K562 (cell line): Measurements from ENCODE around the gene CSTF1. TPM values are rescaled to one million over a fixed set of nuclear protein-coding genes. Genes with fewer than 3 reads are reported as not detected.

ENCODE experiments used
- ARID3B ChIP-seq: fragments of 250-450 bp; sonication (Bioruptor Pico); IDR thresholded peaks from 2 replicates; pipeline ENCODE4 v1.4.0; 2020; ENCODE audit warnings: borderline replicate concordance
- ATF6 ChIP-seq: sonication (generic); formaldehyde crosslinking; IDR thresholded peaks from 2 replicates; pipeline ENCODE4 v1.4.0; 2020; ENCODE audit warnings: mild to moderate bottlenecking, missing genetic modification reagents
- CBFA2T2 ChIP-seq: fragments of 450-650 bp; conservative IDR thresholded peaks from 2 replicates; pipeline ENCODE4 v1.6.1; 2017; ENCODE audit warnings: mild to moderate bottlenecking
- CBX5 ChIP-seq: IDR thresholded peaks from 2 replicates; pipeline ENCODE4 v1.6.1; 2014; ENCODE audit warnings: low read depth, borderline replicate concordance
- CHD7 ChIP-seq: fragments of 200-600 bp; sonication (generic); IDR thresholded peaks from one replicate; pipeline ENCODE4 v1.6.1; 2012; ENCODE audit warnings: mild to moderate bottlenecking, low read depth, low read length, inconsistent platforms
- CSDE1 ChIP-seq, 2 experiments: fragments of 450-650 bp; IDR thresholded peaks; 2 replicates each; pipeline ENCODE4 v1.6.1; 2016; ENCODE audit warnings: mild to moderate bottlenecking in 1 of 2
- HDAC3 ChIP-seq: fragments of 450-650 bp; IDR thresholded peaks from 2 replicates; pipeline ENCODE4 v1.6.1; 2018; ENCODE audit warnings: borderline replicate concordance, mild to moderate bottlenecking, moderate library complexity; ENCODE audit not compliant: partially characterized antibody
- MAZ ChIP-seq, 2 experiments: fragments of 450-650 bp in 1 of 2; sonication (generic) in 1 of 2; formaldehyde crosslinking; IDR thresholded peaks in 1 of 2; conservative IDR thresholded peaks in 1 of 2; 2 replicates each; pipeline versions ENCODE4 v1.4.0 to v1.5.0; 2020; ENCODE audit warnings: mild to moderate bottlenecking in 1 of 2, missing genetic modification reagents in 1 of 2
- MEF2D ChIP-seq: conservative IDR thresholded peaks from 2 replicates; pipeline ENCODE4 v1.6.1; 2016; ENCODE audit warnings: low read depth, missing genetic modification characterization, missing compliant biosample characterization
- MXD1 ChIP-seq: fragments of 250-450 bp; sonication (Bioruptor Pico); IDR thresholded peaks from 2 replicates; pipeline ENCODE4 v1.8.0; 2021; ENCODE audit warnings: borderline replicate concordance, mild to moderate bottlenecking, moderate library complexity; ENCODE audit not compliant: poor library complexity, severe bottlenecking
- PHTF2 ChIP-seq: fragments of 250-450 bp; sonication (Bioruptor Pico); IDR thresholded peaks from 2 replicates; pipeline ENCODE4 v1.5.0; 2021; ENCODE audit warnings: mild to moderate bottlenecking
- PTRF ChIP-seq: fragments of 450-650 bp; IDR thresholded peaks from 2 replicates; pipeline ENCODE4 v1.6.1; 2016; ENCODE audit warnings: mild to moderate bottlenecking, missing genetic modification characterization, missing compliant biosample characterization
- ZNF57 ChIP-seq: fragments of 450-650 bp; formaldehyde crosslinking; IDR thresholded peaks from 2 replicates; pipeline ENCODE4 v1.4.0; 2020; ENCODE audit warnings: mild to moderate bottlenecking, moderate library complexity
- polyA plus RNA-seq, 8 experiments: library from polyadenylated mRNA; depleted of rRNA in 4 of 8; stranded (reverse) in 5 of 8; unstranded in 3 of 8; fragments of >200 nt; fragmentation: Nextera tagmentation in 2 of 8; fragmentation: Illumina TruSeq in 1 of 8; extraction: Ambion mirVana in 2 of 8; extraction: Trizol in 1 of 8; gene quantifications; 2 replicates each; pipeline versions ENCODE4 v1.2.1 to v1.2.3, GENCODE V29; 2011 to 2014; ENCODE audit warnings: inconsistent platforms in 1 of 8, missing spikeins in 1 of 8
- total RNA-seq, 7 experiments: library from RNA; depleted of rRNA in 6 of 7; stranded (reverse); fragments of >200 nt in 6 of 7; fragmentation: Illumina TruSeq in 2 of 7; extraction: Trizol in 2 of 7; gene quantifications; 2 replicates each; pipeline versions ENCODE4 v1.2.1 to v1.2.3, GENCODE V29; 2011 to 2021; ENCODE audit warnings: low replicate concordance in 1 of 7

The CSTF1 gene
- total and polyA plus RNA-seq, 9 of the 15 experiments (the other 6 are each of a cell fraction or from before 2014, with no cell fraction given): 30.8 to 110 (median 53.4) TPM

- TF ChIP-seq CHD7 (no peak), ATF6 (CRISPR knock-in tag) (no peak), PTRF (no peak), PHTF2 (CRISPR knock-in tag) (no peak), CSDE1 (IDR thresholded peaks at IDR 0.05) (no peak), CBFA2T2 (peak; percentile 81), CBX5 (no peak), HDAC3 (peak; percentile 19), MEF2D (tag) (no peak), MXD1 (CRISPR knock-in tag) (no peak), ZNF57 (CRISPR knock-in tag) (no peak), MAZ (CRISPR knock-in tag; conservative IDR thresholded peaks at IDR 0.05 in 1 of 2, IDR thresholded peaks at IDR 0.05 in 1 of 2) (no peak), ARID3B (no peak)
Measured at GRCh38 chr20:56429502-56429901, 37.1 kb downstream of the CSTF1 start (continued).
